ENCODE results near the gene MARCHF3. TPM values are rescaled to one million over a fixed set of nuclear protein-coding genes. Genes with fewer than 3 reads are reported as not detected.

The MARCHF3 gene
- total and polyA plus RNA-seq, 10 of the 15 experiments (the other 5 are each of a cell fraction or from before 2014, with no cell fraction given) = 3.6 to 24.1 (median 11.3) TPM

GRCh38 chr5:127064253-127064840 lies 34.0 kb upstream of the MARCHF3 start (continued):
- TF ChIP-seq REST (IDR thresholded peaks at IDR 0.05; ENCODE audit: low read depth, low read length) (no peak), IRF3 (IDR thresholded peaks at IDR 0.05) (no peak)

- Histone ChIP-seq H3K4me2 (ENCODE audit: control insufficient read depth, insufficient read depth) (no peak overlapping the region), H3K36me3 (ENCODE audit: control insufficient read depth in 2 of 2, insufficient read depth in 2 of 2, low read length in 1 of 2) (peaks cover 0 to 3% of the 10 kb centered on the region in 2 experiments; a peak in 2 of 4 replicates), H3K9ac (ENCODE audit: control insufficient read depth, insufficient read depth, low read length) (no peak overlapping the region), H4K20me1 (ENCODE audit: control insufficient read depth, insufficient read depth) (no peaks in the 10 kb centered on the region), H3K4me1 (ENCODE audit: control insufficient read depth, insufficient read depth, low read length) (no peaks in the 10 kb centered on the region), H3K4me3 (no peak overlapping the region), H3K27me3 (replicated peaks in 1 of 2; ENCODE audit: control insufficient read depth in 2 of 2, insufficient read depth in 2 of 2, low read length in 1 of 2) (no peaks in the 10 kb centered on the region), H3K27ac (ENCODE audit: control insufficient read depth, insufficient read depth) (no peak overlapping the region), H2AFZ (ENCODE audit: control insufficient read depth, low read depth, low read length) (no peak overlapping the region), H3K79me2 (ENCODE audit: control insufficient read depth, insufficient read depth, low read length) (no peaks in the 10 kb centered on the region), H3K9me3 (replicated peaks; ENCODE audit: control insufficient read depth, insufficient read depth, low read length) (no peaks in the 10 kb centered on the region)
- DNase-seq (ENCODE audit: low read depth, low spot score) = no peak
- in situ Hi-C loops (cut with MboI) = no loop called here
- intact Hi-C loops (cut with micrococcal nuclease; ENCODE audit: unreplicated experiment) = no loop called here
- ChIA-PET RAD21 (ENCODE audit: unreplicated experiment) (interaction anchor here (1.4 kb wide), 1 partner anchor 9 kb away, joined by 4 read pairs; the partner anchor contains the start of gene C5orf63), CTCF (interaction anchor here (1.0 to 2.1 kb wide), 2 partner anchors 10 to 29 kb away, joined by 3 to 7 read pairs; partner anchors contain the start of gene C5orf63), SMC1A (ENCODE audit: uncharacterized antibody, unreplicated experiment) (interaction anchor here (1.3 to 2.6 kb wide), 4 partner anchors 9 to 39 kb away, joined by 3 to 9 read pairs (median 6); no protein-coding TSS in a partner anchor), POLR2A (interaction anchor here (0.6 to 1.2 kb wide), 2 partner anchors 9 to 781 kb away, joined by 3 to 4 read pairs; no protein-coding TSS in a partner anchor)
- no peak for FAIRE-seq
- BruUV-seq (replicated peaks) = no TSS peak
- 56% methylated on average over 2 of the region's 2 CpGs for WGBS (ENCODE audit: insufficient coverage, insufficient replicate concordance, low lambda C conversion rate, missing lambda C conversion rate)
- no peak for ATAC-seq
- TF ChIP-seq RFX5 (IDR thresholded peaks at IDR 0.05; ENCODE audit: low read depth, low read length) = no peak
- TF ChIP-seq BHLHE40 (IDR thresholded peaks at IDR 0.05; ENCODE audit: borderline replicate concordance in 1 of 2, low read depth in 2 of 2, low read length in 1 of 2) = no peak
- TF ChIP-seq GABPA (IDR thresholded peaks at IDR 0.05; ENCODE audit: low read depth) = no peak
- no peak for TF ChIP-seq HDGF (IDR thresholded peaks at IDR 0.05)
- TF ChIP-seq REST (IDR thresholded peaks at IDR 0.05; ENCODE audit: low read depth, low read length) = no peak
- no peak for TF ChIP-seq SREBF2 (IDR thresholded peaks at IDR 0.05; ENCODE audit: low read length)
- no peak for TF ChIP-seq IKZF1 (conservative IDR thresholded peaks at IDR 0.05)
Observed at GRCh38 chr5:127063257-127063913, 33.0 kb upstream of the MARCHF3 start.

Data from GM12878 (cell line).